C4-2B (cell line): ENCODE data around the gene FBXL14.

ENCODE experiments used
- CTCF ChIP-seq: fragments of 450-650 bp; conservative IDR thresholded peaks from 2 replicates; pipeline ENCODE4 v1.5.1; 2017; ENCODE audit warnings: mild to moderate bottlenecking
- ZFX ChIP-seq: fragments of 450-650 bp; IDR thresholded peaks from 2 replicates; pipeline ENCODE4 v1.6.1; 2017

GRCh38 chr12:1529862-1530591 is 64.4 kb downstream of the FBXL14 start:
- no peak for TF ChIP-seq CTCF
- no peak for TF ChIP-seq ZFX
